Psoas muscle (tissue), 8 donors: ENCODE results near the gene SORBS2. TPM values are rescaled to one million over a fixed set of nuclear protein-coding genes. Genes with fewer than 3 reads are reported as not detected.

ENCODE experiments used
- ATAC-seq, 4 donors: fragments of 200-7000 bp; cut with Tn5 transposase; one replicate each; pipeline ENCODE4 v1.9.1; 2020; ENCODE audit warnings: moderate library complexity in 3 of 4, mild to moderate bottlenecking in 2 of 4
- DNase-seq, 2 donors: peaks; one replicate each; pipeline ENCODE4 v3.0.0-alpha.2; 2020
- H3K27ac ChIP-seq: fragments of 200-600 bp; one replicate; pipeline ENCODE4 v1.8.0; 2022
- H3K27me3 ChIP-seq, 3 donors: fragments of 200-600 bp in 1 of 3; one replicate each; pipeline versions ENCODE4 v1.6.1 to v1.8.0; 2013 to 2022; ENCODE audit warnings: low read length in 2 of 3, mild to moderate bottlenecking in 2 of 3, moderate library complexity in 1 of 3; ENCODE audit not compliant: insufficient read depth in 3 of 3
- H3K36me3 ChIP-seq, 2 donors: fragments of 200-600 bp in 1 of 2; one replicate each; pipeline versions ENCODE4 v1.6.1 to v1.8.0; 2013 to 2022; ENCODE audit warnings: low read depth in 1 of 2, mild to moderate bottlenecking in 1 of 2, moderate library complexity in 1 of 2; ENCODE audit not compliant: insufficient read depth in 1 of 2
- H3K4me1 ChIP-seq: fragments of 200-600 bp; one replicate; pipeline ENCODE4 v1.8.0; 2022
- H3K4me3 ChIP-seq: fragments of 200-600 bp; one replicate; pipeline ENCODE4 v1.8.0; 2022; ENCODE audit warnings: mild to moderate bottlenecking
- H3K9me3 ChIP-seq: fragments of 200-600 bp; one replicate; pipeline ENCODE4 v1.8.0; 2022
- WGBS, 3 donors: extraction: QIAGEN DNeasy Blood & Tissue Kit; methylation state at CpG; one replicate each; pipeline versions ENCODE4 v1.1.6 to v1.1.7; 2013; 5-methylcytosine and 5-hydroxymethylcytosine counted together
- intact Hi-C, 2 donors: fragments of 100-400 bp; cut with DNase I; formaldehyde crosslinking; loops; one replicate each; pipeline versions ENCODE4 v1.11.0 to v1.14.2; 2022
- polyA plus RNA-seq, 3 donors: library from polyadenylated mRNA; stranded (reverse); fragments of 200-250 nt; gene quantifications; one replicate each; pipeline ENCODE4 v1.2.3, GENCODE V29; 2013
- total RNA-seq, 4 donors: library from RNA; stranded (reverse); fragmentation: NEBNext Ultra II Directional in 2 of 4; extraction: Animal tissue kit (Norgen Biotek cat#: 25700) in 2 of 4; gene quantifications; one replicate each; pipeline versions ENCODE4 v1.2.1 to v1.2.4, GENCODE V29; 2021 to 2023
- TF ChIP-seq, protein P1 (sequence below): fragments of 200-600 bp; IDR thresholded peaks from one replicate; pipeline ENCODE4 v1.8.0; 2022; ENCODE audit warnings: antibody characterized with exemption
- donor health status: healthy with polysubstance abuse.
- donor health status: DM: no; HTN: no; CAD: no; lungs with moderate emphysema.
- donor health status: Bipolar disorder and iron deficiency.
- donor health status: healthy.
- donor health status: DM: yes; HTN: yes; CAD: no.
- donor health status: DM: no; HTN: no; CAD: no.
- donor health status: DM: no; HTN: no; CAD: no.
- donor health status: DM: yes; HTN: yes; CAD: no.

Gene SORBS2
- total and polyA plus RNA-seq, 7 donors, result 2.5 to 30.4 (median 7.2) TPM

DNA sequence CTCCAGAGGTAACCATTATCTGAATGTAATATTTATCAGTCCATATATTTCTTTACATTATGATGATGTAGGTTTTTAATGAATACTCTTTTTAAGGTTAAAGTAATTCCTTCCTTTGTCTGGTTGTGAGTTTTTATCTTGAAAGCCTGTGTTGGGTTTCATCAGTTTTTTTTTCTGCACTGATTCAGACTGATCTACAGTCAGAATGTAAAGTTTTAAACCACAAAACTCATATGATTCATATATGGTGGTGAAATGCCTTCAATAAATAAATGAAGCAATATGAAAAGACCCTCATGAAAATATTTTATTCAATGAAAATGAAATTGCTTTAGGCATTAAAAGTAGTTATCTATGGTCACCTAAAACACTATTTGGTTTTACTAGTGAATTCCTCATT is 47.1 kb downstream of the SORBS2 start:
- ATAC-seq (no peak), DNase-seq (no peak)
- TF ChIP-seq, protein P1, sequence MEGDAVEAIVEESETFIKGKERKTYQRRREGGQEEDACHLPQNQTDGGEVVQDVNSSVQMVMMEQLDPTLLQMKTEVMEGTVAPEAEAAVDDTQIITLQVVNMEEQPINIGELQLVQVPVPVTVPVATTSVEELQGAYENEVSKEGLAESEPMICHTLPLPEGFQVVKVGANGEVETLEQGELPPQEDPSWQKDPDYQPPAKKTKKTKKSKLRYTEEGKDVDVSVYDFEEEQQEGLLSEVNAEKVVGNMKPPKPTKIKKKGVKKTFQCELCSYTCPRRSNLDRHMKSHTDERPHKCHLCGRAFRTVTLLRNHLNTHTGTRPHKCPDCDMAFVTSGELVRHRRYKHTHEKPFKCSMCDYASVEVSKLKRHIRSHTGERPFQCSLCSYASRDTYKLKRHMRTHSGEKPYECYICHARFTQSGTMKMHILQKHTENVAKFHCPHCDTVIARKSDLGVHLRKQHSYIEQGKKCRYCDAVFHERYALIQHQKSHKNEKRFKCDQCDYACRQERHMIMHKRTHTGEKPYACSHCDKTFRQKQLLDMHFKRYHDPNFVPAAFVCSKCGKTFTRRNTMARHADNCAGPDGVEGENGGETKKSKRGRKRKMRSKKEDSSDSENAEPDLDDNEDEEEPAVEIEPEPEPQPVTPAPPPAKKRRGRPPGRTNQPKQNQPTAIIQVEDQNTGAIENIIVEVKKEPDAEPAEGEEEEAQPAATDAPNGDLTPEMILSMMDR, result no peak
- no peaks in the 10 kb centered on the region for H3K4me1 ChIP-seq
- intact Hi-C loops, result no loop called here
- no peak overlapping the region for H3K4me3 ChIP-seq
- H3K27ac ChIP-seq, result no peak overlapping the region
- peaks cover 0 to 4% (median 0%) of the 10 kb centered on the region in 3 donors for H3K27me3 ChIP-seq
- H3K36me3 ChIP-seq, result no peaks in the 10 kb centered on the region
- no peaks in the 10 kb centered on the region for H3K9me3 ChIP-seq

DNA sequence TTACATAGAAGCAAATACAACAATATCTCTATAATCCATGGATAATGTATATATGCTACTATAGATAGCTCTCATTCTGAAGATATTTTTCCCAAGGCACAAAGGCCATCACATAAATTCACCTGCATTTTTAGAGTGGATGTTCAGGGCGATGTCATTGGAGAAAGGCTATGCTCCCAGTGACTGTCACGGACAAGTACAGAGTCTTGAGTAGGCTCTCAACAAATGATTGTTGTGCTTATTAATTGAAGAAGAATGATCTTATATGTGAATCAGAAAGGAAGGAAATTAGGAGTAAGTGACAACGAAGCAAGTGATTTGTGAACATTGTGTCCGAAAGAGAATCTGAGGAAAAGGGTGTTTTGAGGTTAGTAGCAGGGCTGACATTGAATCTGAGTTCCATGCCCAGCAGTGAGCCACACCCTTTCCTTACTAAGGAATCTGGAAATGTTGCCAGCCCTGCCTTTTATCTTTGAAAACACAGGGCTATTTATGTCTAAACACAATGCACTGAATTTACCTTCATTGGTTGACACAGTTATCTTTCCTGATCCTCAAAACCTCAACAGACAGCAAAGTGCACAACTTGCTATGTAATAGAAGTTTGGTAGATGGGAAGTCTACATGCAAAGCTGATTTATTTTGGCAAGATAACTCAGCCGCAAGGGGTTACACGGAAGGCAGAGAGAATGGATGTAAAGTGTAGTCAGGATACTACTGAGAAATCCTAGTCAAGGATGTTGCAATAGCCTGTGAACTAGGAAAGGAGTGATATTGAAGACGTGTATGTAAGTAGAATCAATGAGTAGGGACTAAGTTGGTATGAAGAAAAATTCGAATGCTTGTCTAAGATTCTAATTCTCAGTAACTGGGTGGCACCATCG is 50.4 kb downstream of the SORBS2 start:
- no peak overlapping the region for H3K27ac ChIP-seq
- H3K9me3 ChIP-seq, result no peaks in the 10 kb centered on the region
- DNase-seq (no peak), ATAC-seq (no peak)
- 64 to 74% (median 70%) methylated on average over 9 of the region's 9 CpGs for WGBS, 3 donors
- H3K27me3 ChIP-seq, result peaks cover 0 to 4% (median 0%) of the 10 kb centered on the region in 3 donors
- no peaks in the 10 kb centered on the region for H3K36me3 ChIP-seq
- intact Hi-C loops, result no loop called here
- no peaks in the 10 kb centered on the region for H3K4me1 ChIP-seq
- H3K4me3 ChIP-seq, result no peak overlapping the region
- TF ChIP-seq, protein P1, result no peak

GRCh38 chr4:185758807-185759206 is 53.2 kb downstream of the SORBS2 start:
- intact Hi-C loops, result no loop called here
- H3K27ac ChIP-seq, result no peak overlapping the region
- no peaks in the 10 kb centered on the region for H3K36me3 ChIP-seq
- peaks cover 0 to 4% (median 0%) of the 10 kb centered on the region in 3 donors for H3K27me3 ChIP-seq
- DNase-seq (no peak), ATAC-seq (no peak)
- no peaks in the 10 kb centered on the region for H3K9me3 ChIP-seq
- 62 to 90% (median 90%) methylated on average over 2 of the region's 2 CpGs for WGBS, 3 donors
- no peak overlapping the region for H3K4me3 ChIP-seq
- no peaks in the 10 kb centered on the region for H3K4me1 ChIP-seq
- TF ChIP-seq, protein P1, result no peak

- H3K4me3 ChIP-seq, result no peak overlapping the region
- H3K4me1 ChIP-seq, result no peaks in the 10 kb centered on the region
- H3K36me3 ChIP-seq, result no peaks in the 10 kb centered on the region
- H3K9me3 ChIP-seq, result no peaks in the 10 kb centered on the region
- intact Hi-C loops, result no loop called here
- no peak overlapping the region for H3K27ac ChIP-seq
- H3K27me3 ChIP-seq, result peaks cover 0 to 10% (median 0%) of the 10 kb centered on the region in 3 donors
- TF ChIP-seq, protein P1, result no peak
- ATAC-seq (no peak), DNase-seq (no peak)
These were observed 56.5 kb downstream of the SORBS2 start for GRCh38 chr4:185755451-185755850.

GRCh38 chr4:185754961-185755360 is 57.0 kb downstream of the SORBS2 start:
- no peaks in the 10 kb centered on the region for H3K4me1 ChIP-seq
- H3K36me3 ChIP-seq, result no peaks in the 10 kb centered on the region
- no peaks in the 10 kb centered on the region for H3K9me3 ChIP-seq
- H3K27me3 ChIP-seq, result peaks cover 0 to 9% (median 0%) of the 10 kb centered on the region in 3 donors
- H3K27ac ChIP-seq, result no peak overlapping the region
- no peak for DNase-seq
- intact Hi-C loops, result no loop called here
- TF ChIP-seq, protein P1, result no peak
- WGBS, 3 donors, result 49 to 85% (median 68%) methylated on average over 3 of the region's 3 CpGs
- no peak overlapping the region for H3K4me3 ChIP-seq
- ATAC-seq, result no peak
